HG02571 (cell line): ENCODE results near the gene PCDHGA2.

Experiments
- ATAC-seq: cut with Tn5 transposase; IDR thresholded peaks from one replicate; pipeline ENCODE4 v1.9.1; 2021; ENCODE audit warnings: mild to moderate bottlenecking, moderate library complexity; ENCODE audit not compliant: unreplicated experiment

The PCDHGA2 gene

DNA sequence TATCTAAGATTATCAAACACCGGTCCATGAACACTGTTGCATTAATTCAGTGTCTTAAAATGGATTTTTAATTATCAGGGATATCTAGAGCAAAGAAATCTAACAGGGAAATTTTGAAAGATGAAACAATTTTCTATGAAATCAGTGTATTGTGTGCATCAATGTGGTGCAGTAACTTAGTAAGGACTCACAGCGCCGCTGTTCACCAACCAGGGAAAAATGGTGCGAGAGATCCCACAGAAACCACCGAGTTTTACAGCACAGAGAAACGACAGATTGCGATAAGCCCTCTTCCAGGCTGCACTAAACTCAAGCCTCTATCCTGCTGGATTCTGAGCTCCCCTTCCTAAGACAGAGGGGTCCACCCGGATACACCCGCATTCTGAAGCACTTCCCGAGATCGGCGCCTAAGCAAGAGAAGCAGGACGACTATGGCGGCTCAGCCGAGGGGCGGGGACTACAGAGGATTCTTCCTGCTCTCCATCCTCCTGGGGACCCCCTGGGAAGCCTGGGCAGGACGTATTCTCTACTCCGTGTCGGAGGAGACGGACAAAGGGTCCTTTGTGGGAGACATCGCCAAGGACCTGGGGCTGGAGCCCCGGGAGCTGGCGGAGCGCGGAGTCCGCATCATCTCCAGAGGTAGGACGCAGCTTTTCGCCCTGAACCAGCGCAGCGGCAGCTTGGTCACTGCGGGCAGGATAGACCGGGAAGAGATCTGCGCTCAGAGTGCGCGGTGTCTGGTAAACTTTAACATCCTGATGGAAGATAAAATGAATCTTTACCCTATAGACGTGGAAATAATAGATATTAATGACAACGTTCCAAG lies 44.1 kb downstream of the PCDHGA2 start, which contains the start of gene PCDHGA7:
TSS of gene PCDHGA7 (plus strand) at position 274 of the 826 bp plus-strand sequence. CDS start at position 432, 158 bp downstream.
- ATAC-seq, result no peak

GRCh38 chr5:141383345-141383744 lies 44.8 kb downstream of the PCDHGA2 start:
- no peak for ATAC-seq

GRCh38 chr5:141384471-141385267 lies 46.1 kb downstream of the PCDHGA2 start:
- no peak for ATAC-seq

DNA sequence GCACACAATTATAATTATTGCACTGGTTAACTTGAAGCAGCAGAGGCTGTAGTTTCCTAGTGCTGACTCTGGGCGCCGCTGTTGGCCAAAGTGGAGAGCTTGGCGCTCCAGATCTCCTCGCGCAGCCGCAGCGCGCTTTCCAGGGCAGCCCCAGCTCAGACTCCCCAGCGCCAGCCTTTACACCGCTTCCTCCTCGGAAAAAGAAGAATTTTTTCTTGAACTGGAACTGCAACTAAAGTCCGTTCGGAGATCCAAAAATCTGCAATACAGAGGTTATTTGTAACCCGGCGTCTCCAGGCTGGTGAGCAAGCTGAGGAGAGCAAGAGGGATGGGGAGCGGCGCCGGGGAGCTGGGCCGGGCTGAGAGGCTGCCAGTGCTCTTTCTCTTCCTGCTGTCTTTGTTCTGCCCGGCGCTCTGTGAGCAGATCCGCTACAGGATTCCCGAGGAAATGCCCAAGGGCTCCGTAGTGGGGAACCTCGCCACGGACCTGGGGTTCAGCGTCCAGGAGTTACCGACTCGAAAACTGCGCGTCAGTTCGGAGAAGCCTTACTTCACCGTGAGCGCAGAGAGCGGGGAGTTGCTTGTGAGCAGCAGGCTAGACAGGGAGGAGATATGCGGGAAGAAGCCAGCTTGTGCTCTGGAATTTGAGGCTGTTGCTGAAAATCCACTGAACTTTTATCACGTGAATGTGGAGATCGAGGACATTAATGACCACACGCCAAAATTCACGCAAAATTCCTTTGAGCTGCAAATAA lies 49.2 kb downstream of the PCDHGA2 start, which contains the start of gene PCDHGB4:
TSS of gene PCDHGB4 (plus strand) at position 142 of the 755 bp plus-strand sequence. CDS start at position 329, 187 bp downstream.
- peak; percentile 88 for ATAC-seq

DNA sequence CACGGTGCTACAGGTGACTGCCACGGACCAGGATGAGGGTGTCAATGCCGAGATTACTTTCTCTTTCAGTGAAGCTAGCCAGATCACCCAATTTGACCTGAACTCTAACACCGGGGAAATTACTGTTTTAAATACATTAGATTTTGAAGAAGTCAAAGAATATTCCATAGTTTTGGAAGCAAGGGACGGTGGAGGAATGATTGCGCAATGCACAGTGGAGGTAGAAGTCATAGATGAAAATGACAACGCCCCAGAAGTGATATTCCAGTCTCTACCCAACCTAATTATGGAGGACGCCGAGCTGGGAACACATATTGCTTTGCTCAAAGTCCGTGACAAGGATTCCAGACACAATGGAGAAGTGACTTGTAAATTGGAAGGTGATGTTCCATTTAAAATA lies 50.1 kb downstream of the PCDHGA2 start:
- no peak for ATAC-seq

DNA sequence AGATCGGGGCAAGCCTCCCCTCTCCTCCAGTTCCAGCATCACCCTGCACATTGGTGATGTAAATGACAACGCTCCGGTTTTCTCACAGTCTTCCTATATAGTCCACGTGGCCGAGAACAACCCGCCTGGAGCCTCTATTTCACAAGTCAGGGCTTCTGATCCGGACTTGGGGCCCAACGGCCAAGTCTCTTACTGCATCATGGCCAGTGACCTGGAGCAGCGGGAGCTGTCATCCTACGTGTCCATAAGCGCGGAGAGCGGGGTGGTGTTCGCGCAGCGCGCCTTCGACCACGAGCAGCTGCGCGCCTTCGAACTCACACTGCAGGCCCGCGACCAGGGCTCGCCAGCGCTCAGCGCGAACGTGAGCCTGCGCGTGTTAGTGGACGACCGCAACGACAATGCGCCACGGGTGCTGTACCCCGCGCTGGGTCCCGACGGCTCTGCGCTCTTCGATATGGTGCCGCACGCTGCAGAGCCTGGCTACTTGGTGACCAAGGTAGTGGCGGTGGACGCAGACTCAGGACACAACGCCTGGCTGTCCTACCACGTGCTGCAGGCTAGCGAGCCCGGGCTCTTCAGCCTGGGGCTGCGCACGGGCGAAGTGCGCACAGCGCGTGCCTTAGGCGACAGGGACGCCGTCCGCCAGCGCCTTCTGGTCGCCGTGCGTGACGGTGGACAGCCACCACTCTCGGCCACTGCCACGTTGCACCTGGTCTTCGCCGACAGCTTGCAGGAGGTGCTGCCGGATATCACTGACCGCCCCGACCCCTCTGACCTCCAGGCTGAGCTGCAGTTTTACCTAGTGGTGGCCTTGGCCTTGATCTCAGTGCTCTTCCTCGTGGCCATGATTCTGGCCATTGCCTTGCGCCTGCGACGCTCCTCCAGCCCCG lies 50.8 kb downstream of the PCDHGA2 start:
- no peak for ATAC-seq

- no peak for ATAC-seq
Observed at GRCh38 chr5:141392429-141393198, 54.1 kb downstream of the PCDHGA2 start, which contains the start of gene PCDHGA8. PCDHGA8 (plus strand) TSS chr5:141392633; CDS start chr5:141392814, 181 bp downstream.
